Measurements from ENCODE around the gene TSPAN5.

TSPAN5 gene

DNA sequence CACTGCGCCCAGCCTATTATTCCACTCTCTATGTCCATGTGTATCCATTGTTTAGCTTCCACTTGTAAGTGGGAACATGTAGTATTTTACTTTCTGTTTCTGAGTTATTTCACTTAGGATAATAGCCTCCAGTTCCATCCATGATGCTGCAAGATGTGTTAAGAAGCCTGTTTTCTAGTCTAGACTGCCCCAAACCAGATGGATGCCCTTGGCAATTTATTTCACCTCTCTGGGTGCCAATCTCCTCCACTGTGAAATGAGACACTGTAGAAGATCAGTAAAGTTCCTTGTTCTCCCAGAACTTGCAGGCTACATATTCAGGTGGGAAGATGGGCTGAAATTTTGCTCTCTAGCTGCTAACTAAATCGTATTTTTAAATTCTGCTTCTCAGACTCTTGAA is 72.8 kb downstream of the TSPAN5 start:
- no peak for DNase-seq (ENCODE audit: low spot score)

DNA sequence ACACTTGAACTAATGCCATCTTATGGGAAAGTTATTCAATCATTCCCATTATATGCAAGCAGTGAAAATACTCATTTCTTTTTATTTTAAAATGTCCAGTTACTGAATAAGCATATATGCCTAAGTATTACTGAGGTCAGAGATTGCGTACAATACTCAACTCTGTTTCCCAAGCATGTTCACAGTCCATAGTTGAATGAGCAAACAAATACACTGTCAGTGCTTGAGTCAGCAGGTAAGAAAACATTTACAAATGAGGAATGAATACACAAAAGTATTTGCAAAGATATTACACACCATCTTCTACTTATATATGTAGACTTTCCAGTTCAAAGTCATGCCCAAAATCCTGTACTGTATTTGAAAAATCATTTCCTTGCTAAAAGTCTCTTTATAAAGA is 74.1 kb downstream of the TSPAN5 start:
- no peak for DNase-seq (ENCODE audit: low spot score)

DNA sequence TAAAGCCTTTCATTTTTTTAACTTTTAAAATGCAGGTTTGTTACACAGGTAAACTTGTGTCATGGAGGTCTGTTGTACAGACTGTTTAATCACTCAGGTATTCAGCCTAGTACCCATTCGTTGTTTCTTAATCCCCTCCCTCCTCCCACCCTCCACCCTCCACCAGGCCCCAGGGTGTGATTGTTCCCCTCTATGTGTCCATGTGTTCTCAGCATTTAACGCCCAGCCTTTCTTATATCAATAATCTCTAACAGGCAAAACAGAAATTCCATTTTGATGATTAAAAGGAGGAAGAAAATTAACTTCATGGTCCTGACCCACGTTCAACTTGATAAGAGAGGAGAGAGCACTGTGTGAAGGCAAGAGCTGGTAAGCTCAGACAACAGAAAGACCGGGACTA is 75.1 kb downstream of the TSPAN5 start:
- DNase-seq (ENCODE audit: low spot score), result no peak

DNA sequence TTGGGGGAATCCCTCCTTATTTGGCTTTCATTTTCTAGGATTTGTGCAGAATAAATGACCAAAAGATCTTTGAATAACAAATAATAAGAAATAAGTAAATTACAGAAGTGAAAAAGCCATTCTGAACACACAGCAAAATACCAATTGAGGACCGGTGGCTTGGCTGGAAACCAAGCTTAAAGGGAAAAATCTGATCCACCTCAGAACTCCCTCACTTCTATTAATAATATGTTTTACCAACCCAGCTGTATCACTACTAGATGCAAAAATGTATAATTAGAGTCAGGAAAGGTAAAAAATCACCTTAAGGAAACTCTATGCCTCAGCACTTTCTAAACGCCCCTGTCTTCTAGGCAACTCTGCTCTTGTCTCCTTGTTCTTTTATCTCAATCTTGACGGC is 77.3 kb downstream of the TSPAN5 start:
- DNase-seq (ENCODE audit: low spot score), result no peak

DNA sequence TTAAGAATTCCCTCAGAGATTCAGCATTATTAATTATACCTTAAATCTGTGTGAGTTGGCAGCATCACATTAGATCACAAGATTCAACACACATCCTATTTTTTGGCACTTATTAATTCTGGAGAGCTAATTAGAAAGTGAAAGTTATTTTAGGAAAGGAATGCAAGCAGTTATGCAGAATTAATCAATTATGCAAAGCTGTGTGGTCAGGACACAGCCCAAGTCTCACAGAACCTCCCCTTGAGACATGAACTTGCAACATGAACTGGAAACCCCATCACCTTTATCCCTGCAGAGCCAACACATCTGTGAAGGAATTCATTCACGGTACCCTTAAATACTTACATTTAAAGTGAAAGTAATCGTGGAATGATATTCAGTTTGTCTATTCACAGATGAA is 80.5 kb downstream of the TSPAN5 start:
- no peak for DNase-seq (ENCODE audit: low spot score)

DNA sequence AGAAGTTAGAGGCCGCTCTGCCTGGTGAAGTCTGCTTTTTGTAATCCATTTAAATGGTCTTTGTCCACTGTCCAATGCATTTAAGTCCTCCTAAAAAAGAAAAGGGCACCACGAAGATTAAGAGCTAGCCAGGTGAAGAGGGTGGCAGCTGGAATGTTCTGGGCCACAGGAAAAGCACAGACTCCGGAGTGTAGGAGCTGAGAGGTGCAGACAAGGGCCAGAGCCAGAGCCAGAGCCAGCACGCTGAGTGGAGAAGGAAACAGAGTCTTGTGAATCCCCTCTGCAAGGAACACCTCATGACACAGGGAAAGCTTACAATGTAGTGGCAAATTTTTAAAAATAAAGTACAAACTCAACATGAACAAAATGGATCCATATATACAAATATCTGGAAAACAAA is 83.6 kb downstream of the TSPAN5 start:
- no peak for DNase-seq (ENCODE audit: low spot score)

DNA sequence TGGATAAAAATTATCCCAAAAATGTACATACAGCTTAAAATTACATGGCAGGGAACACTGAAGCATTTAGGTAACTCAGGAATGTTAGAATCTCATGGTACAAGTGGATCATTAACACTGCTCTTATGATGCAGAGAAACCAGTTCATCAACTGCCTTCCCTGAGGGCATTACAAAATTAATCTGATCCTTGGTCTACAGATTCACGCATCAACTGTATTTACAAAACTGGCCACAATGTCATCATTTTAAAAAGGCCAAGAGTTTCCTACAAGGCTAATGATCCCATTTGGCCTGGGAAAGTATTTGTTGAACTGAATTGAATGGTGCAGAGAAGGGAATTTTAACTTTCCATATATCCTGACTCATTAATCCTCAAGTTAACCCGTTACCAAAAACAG is 84.6 kb downstream of the TSPAN5 start:
- no peak for DNase-seq (ENCODE audit: low spot score)

DNA sequence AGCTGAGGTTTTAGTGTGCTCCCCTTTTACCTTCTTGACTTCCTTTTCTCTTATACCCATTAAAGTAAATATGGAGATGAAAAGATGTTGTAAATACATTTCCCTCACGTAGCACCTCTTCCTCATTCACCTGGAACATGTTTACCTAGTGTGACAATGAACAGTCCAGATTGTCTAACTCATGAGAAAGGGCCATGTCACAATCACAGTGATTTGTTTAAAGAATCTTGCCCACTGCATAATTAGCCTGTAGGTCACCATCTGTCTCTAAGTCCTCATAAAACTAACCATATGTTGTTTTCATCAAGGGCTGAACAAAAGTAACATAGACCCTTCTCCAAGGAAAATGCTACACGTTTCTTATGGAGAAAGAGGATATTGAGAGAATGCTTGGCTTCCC is 85.7 kb downstream of the TSPAN5 start:
- DNase-seq (ENCODE audit: low spot score), result no peak

DNA sequence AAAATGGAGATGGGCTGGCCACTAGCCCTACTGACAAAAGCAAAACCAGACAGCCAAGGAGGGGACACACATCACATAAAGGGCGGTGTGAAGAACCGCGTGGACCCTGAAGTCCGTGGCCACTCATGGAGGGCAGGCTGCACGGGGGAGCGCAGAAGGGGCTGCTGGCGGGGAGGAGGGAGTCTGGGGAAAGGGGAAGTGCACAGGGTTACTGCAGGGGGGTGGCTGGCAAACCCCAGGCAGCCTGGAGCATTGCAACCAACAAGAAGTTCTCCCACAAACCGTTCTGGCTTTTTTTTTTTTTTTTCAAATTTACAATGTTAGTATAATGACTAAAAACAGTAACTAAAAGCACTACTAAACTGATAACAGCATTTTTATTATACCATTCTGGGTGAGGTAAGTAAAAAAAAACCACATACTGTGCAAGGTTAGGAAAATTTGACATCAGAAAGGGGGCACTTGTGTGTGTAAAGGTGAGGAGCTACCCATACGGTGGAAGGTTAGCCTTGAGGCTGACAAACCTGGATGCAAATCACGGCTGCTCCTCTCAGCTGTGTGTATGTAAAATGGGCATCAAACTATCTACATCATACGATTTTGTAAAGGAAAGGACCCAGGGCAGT is 87.1 kb downstream of the TSPAN5 start:
- DNase-seq (ENCODE audit: low spot score), result no peak

DNA sequence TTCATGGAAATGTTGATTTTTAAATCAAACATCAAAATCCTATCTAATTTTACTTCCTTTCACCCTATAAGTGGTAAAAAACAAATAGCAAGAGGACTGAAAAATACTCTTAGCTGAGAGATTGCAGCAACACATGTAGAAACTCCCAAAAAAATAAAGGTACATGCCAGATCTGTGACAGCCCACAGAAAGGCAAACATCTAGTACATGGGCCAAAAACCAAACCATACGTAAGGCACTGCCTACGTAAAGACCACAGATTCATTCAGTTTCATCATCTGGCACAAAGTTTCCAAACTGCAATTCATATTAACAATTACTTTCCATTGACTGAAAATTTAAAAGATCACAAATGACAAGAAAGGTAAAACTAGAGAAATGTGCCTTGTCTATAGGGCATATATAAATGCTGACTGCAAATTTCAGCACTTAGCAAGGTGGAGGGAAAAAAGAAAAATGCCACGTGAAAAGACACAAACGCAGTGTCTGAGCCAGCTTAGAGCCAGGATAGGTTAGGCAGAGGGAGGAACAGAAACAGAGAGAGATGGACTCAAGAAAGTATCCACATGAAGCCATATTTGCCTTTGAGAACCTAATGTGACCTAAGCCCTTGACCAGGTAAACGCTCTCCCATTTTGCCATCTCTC is 88.1 kb downstream of the TSPAN5 start:
- no peak for DNase-seq (ENCODE audit: low spot score)

DNA sequence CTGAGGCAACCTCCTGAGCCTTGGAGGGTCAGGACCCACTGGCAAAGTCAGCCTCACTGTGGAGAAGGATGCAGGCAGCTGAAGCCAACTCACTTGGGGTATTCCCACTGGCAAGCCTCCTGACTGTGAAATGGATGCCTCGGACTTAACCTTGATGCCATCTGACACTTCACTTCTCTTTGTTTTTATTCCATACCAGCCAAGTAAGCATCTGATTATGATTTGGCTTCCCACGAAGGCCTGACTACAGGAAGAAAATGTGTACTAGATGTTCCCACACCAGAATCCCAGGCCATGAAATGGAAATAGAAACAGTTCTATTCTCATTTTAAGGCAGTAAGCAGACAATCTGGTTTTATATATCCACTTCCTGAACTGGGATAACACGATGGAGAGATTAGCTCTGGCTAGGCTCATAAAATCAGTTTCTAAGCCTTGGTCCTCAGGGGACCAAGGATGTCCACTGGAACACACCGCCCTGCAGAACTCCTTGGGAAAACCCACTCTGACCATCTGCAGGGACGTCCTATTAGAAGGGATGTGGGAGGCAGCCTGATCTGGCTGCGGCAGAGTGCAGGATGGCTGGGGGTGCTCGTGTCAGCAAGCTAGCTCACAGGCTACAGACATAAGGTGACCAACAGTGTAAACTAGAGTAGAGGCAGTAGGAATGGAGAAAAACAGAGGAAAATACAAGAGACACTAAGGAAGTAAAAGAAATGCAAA is 89.3 kb downstream of the TSPAN5 start:
- DNase-seq (ENCODE audit: low spot score), result no peak

DNA sequence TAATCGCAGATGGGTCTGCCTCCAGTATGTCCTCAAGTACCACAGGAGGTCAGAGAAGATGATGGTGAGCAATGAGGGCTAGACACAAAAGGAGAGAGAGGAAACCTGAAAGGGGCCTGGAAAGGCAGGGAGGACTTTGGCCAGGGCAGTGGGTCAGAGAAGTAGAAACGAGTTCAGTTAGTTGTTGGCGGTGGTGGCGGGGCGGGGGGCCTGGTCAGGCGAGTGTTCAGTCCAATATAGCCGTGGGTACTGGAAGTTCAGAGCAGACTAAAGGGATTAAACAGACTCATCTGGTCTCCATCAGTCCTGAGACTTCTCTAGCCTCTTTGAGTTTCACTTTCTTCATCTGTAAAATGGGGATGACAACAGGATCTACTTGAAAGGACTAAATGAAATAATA is 90.8 kb downstream of the TSPAN5 start:
- DNase-seq (ENCODE audit: low spot score), result no peak

DNA sequence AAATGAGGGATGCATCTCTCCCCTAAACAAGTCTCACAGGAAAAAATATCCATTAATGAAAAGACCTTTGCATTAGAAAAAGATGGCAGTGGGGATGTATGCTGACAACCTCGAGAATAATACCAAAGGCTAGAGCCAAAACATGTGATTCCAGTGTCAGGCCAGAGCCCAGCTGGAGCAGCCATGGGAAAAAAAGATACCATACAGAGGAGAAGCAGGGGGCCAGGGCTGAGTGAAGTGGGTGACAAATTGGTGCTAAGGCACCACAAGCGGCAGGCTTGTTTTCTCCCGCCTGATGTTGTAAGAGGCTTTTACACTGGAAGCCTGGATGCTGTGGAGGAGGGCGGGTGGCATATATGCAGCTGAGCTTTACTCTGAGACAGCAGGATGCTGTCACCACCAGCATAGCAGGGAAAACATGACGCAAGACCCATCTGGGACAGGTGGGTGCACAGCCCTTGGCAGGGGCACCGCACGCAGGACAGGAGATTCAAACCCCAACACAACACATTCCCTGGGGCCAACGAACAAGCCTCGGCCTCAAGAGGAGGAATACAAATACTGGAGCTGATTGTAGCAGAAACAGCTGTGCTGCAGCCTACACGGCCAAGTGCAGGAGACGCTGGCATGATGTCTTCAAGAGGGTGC is 91.9 kb downstream of the TSPAN5 start:
- no peak for DNase-seq (ENCODE audit: low spot score)

DNA sequence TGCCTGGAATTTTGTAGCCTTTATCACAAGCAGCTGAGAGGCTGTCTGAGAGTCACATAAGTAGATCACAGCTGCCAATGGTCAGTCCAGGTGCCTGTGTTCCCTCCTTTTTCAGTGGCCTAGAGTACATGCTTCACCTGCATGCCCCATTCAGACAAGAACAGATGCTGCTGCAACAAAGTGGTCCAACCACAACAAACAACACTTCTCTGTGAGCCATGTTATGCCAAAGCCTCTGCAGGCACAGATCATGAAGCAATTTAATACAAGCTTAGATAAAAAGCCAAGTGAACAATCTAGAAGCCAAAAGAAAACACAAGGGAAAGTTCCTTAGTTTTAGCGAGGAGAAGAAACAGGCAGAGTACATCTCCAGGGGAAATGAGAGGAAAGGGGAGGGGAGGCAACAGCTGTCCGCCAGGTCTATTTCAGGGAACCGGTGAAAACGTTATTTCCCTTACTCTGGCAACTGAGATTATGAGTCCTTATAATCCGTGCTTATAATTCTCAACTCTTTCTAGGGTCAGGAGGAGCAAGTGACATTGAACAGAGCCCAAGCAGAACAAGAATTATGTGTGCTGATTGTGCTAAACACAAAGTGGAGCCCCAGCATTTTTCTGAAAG is 92.6 kb downstream of the TSPAN5 start:
- no peak for DNase-seq (ENCODE audit: low spot score)

DNA sequence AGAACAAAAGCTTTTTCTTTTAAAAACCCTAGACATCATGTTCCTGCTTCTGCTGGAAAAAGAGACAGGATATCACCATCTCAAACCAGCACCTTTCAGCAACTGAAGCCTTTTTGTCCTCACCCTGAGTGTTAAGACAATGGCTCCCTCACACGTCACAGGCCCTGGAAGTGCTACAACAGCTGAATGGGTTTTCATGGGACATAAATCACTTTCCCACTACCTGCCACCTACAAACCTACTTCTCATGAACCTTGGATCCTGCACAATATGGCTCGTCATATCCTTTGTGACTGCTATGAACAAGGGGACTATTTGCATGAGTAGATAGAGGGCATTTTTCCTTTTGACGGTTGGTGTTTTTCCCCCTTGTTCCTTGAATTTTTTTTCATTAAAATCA is 93.6 kb downstream of the TSPAN5 start:
- no peak for DNase-seq (ENCODE audit: low spot score)

DNA sequence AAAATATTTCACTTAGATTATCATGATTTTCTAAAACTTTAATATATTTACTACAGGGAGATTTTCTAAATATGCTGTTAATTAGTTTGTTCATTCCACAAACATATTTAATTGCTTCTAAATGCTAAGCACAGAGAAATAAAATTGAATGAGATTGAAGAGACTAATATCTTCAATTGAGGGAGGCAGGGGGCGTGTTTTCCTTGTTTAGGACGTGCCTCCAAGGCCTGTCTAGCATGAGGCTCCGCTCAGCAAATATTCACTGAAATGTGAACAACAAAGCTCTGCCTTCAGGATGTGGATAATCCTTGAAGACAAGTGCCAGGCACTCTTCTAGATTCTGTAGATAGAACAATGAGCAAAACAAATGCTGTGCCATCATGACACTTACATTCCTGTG is 98.1 kb downstream of the TSPAN5 start:
- DNase-seq (ENCODE audit: low spot score), result no peak

DNA sequence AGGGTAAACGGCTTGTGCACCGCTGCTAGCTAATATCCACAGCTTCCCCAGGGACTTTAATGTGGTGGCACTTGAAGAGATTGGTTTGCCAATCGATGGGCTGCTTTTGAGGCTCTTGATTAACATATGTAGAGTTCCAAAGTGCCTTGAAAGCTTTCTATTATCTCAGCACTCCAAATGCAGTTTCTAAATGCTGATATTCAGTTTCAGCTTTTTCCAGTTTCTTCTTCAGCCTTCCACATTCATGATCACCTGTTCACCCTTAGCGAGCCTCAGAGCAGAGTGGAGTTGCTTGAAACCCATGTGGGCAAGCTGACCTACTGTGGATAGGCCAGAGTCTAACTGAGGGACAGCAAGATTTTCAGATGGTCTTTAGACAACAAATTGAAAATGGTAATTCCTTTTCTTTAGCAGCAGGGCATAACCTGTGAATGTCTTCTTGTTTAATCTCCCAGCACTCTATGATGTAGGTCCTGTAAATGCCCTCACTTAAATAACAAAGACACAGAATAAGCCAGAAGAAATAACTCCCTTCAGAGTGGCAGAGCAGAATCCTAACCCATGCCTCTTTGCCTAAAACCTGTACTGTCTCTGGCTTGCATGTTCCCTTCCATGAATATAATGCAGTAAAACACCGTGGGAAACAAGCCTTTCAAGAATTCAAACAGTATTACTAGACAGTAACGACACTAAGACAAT is 99.8 kb downstream of the TSPAN5 start:
- DNase-seq (ENCODE audit: low spot score), result no peak

DNA sequence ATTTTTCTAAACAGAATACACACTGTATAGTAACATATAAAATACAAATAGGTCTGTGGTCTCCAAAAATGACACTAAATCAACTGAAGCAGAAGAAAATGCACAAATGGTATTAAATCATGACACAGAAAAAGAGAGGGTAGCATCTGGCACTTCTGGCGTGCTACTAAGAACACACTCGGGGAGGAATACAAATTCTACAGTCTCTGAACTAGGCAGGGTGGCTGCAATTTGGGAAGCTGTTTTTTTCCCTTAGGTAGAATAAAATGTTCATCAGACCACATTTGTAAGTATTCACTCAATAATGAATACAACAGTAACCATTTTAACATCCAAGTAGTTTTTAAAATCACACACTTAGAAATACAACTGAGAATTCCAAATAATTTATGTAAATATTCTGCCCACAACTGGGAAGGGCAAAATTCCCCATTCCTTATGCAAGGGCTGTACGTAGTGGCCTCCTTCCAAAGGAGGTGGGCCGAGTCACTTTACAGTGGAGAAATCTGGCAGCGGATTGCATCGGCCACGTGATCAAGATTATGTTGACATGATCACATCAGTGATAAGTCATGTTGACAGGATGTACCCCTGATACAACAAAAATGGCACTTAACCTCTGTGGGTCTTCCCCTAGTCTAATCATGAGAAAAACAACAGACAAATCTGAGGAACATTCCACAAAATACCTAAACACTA is 101.1 kb downstream of the TSPAN5 start:
- no peak for DNase-seq (ENCODE audit: low spot score)

DNA sequence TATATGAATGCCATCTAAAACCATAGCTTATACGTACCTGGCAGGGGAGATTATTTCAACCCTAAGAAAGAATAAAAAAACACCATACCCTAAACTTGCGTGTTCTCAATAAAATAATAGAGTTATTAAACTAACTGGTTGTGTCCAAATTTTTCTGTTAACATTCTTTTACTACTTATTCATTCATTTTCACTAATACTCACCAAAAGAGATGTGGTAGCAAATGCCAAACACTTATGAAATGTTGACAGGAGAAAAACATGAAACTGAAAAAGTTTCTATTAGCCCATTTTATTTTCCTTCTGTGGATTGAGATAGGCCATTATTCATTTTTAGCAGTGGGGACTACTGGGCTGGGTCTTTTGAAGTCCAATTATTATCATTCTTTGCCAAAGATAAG is 102.0 kb downstream of the TSPAN5 start:
- DNase-seq (ENCODE audit: low spot score), result no peak

DNA sequence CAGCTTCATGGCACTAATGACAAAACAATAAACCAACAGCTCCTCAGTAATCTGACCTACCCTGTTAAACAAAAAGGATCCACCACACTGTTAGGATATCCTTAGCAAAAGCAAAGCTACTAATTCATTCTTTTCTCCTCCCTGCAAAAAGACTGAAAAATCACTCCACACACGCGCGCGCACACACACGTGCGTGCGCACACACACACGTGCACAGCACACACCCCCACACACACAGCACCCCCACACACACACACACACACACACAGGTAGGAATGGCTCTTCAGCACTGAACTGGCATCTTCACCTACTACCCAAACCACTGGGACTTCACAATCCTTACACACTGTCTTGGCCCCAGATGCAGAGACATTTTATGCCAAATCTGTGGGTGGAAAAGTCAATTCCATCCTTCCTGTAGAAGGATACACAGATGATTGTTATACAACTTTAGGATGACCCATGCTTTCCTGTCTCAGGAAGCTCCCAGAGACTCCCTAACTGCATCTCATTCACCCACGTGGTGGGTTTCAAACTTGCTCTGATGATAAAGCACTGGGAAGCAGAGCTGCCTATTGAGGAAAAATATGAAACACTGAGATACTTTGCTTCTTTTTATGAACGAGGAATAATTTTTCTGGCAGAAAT is 102.5 kb downstream of the TSPAN5 start:
- DNase-seq (ENCODE audit: low spot score), result peak; percentile 12
